HCT116 (cell line): ENCODE results near the gene SLC9A9.

ENCODE experiments used
- CEBPB ChIP-seq: IDR thresholded peaks from 2 replicates; pipeline ENCODE4 v1.6.1; 2012; ENCODE audit warnings: low read depth
- EZH2 ChIP-seq: fragments of 200-600 bp; sonication (generic); IDR thresholded peaks from 2 replicates; pipeline ENCODE4 v1.6.1; 2017; ENCODE audit warnings: antibody characterized with exemption, mixed run types
- EZH2phosphoT487 ChIP-seq: fragments of 200-600 bp; IDR thresholded peaks from 2 replicates; pipeline ENCODE4 v1.6.1; 2018; ENCODE audit warnings: antibody characterized with exemption, borderline replicate concordance
- POLR2A ChIP-seq: IDR thresholded peaks from 2 replicates; pipeline ENCODE4 v1.7.0; 2011; ENCODE audit warnings: borderline replicate concordance; ENCODE audit not compliant: insufficient read depth, insufficient read length; ENCODE audit errors: extremely low read depth
- POLR2AphosphoS5 ChIP-seq: IDR thresholded peaks from 2 replicates; pipeline ENCODE4 v1.6.1; 2011; ENCODE audit warnings: mild to moderate bottlenecking, low read depth, low read length, moderate library complexity
- RAD21 ChIP-seq: IDR thresholded peaks from 2 replicates; pipeline ENCODE4 v1.6.1; 2012; ENCODE audit warnings: low read depth, mild to moderate bottlenecking
- SP1 ChIP-seq: IDR thresholded peaks from 2 replicates; pipeline ENCODE4 v1.6.1; 2012; ENCODE audit warnings: low read depth
- YY1 ChIP-seq: IDR thresholded peaks from 2 replicates; pipeline ENCODE4 v1.6.1; 2011; ENCODE audit warnings: low read length, low read depth, moderate library complexity, mild to moderate bottlenecking; ENCODE audit not compliant: insufficient replicate concordance; ENCODE audit errors: extremely low read depth
- ZNF274 ChIP-seq: fragments of 200-500 bp; sonication (Bioruptor generic); IDR thresholded peaks from 2 replicates; pipeline ENCODE4 v1.6.1; 2014; ENCODE audit warnings: mild to moderate bottlenecking, low read depth, low read length, inconsistent platforms
- TF ChIP-seq, protein P1 (sequence below), 3 experiments: fragments of 200-600 bp in 1 of 3; sonication (generic) in 1 of 3; IDR thresholded peaks in 2 of 3; conservative IDR thresholded peaks in 1 of 3; 2 replicates each; pipeline ENCODE4 v1.5.1; 2012 to 2017; ENCODE audit warnings: low read depth in 2 of 3, low read length in 2 of 3, antibody characterized with exemption in 1 of 3, borderline replicate concordance in 1 of 3, control low read depth in 1 of 3, mild to moderate bottlenecking in 1 of 3, mixed read lengths in 1 of 3, mixed run types in 1 of 3, moderate library complexity in 1 of 3; ENCODE audit not compliant: insufficient read depth in 1 of 3
- TF ChIP-seq, protein P2 (sequence below): IDR thresholded peaks from 2 replicates; pipeline ENCODE4 v1.6.1; 2012
- TF ChIP-seq, protein P3 (sequence below): IDR thresholded peaks from 2 replicates; pipeline ENCODE4 v1.6.1; 2012; ENCODE audit warnings: low read depth
- TF ChIP-seq, protein P4 (sequence below): IDR thresholded peaks from 2 replicates; pipeline ENCODE4 v1.6.1; 2011; ENCODE audit warnings: mild to moderate bottlenecking, low read length, moderate library complexity; ENCODE audit not compliant: insufficient replicate concordance; ENCODE audit errors: extremely low read depth

DNA sequence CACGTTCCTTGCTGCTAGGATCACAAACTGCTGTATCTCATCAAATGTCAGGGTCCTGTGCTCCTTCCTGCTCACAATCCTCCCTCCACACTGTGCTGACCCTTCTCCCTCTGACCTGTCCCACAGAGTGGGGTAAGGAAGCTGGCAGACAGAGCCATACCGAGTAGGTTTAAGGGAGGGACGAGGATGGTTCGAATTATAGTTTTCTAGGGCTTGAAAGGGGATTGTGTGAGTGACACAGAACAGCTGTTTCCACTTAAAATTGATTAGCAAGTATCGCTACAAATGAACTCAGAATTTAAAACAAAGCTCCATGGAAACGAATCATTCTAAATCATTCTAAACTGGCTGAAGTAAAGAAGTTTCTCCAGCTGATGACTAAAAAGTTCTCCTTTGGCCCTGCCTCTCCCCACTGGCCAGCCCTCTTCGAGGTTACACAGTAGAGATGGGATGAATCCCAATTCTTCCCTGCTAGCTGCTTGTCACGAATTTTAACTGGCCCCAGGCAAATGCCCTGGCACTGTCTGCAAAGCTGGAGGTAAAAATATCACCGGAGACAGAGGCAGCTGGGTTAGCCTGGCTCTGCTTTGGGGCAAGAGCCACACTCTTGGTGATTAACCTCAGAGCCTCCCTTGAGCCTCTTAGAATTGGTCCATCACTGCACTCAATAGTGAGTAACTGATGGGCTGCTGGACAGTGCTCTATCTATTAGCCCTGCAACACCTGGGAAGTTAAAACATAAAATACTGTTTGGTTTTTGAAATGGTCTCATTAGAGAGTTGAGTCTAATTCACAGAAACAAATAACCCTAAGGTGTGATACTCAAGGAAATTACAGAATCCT, 533.8 kb downstream of the SLC9A9 start:
- TF ChIP-seq, protein P1, sequence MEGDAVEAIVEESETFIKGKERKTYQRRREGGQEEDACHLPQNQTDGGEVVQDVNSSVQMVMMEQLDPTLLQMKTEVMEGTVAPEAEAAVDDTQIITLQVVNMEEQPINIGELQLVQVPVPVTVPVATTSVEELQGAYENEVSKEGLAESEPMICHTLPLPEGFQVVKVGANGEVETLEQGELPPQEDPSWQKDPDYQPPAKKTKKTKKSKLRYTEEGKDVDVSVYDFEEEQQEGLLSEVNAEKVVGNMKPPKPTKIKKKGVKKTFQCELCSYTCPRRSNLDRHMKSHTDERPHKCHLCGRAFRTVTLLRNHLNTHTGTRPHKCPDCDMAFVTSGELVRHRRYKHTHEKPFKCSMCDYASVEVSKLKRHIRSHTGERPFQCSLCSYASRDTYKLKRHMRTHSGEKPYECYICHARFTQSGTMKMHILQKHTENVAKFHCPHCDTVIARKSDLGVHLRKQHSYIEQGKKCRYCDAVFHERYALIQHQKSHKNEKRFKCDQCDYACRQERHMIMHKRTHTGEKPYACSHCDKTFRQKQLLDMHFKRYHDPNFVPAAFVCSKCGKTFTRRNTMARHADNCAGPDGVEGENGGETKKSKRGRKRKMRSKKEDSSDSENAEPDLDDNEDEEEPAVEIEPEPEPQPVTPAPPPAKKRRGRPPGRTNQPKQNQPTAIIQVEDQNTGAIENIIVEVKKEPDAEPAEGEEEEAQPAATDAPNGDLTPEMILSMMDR (IDR thresholded peaks at IDR 0.05 in 2 of 3, conservative IDR thresholded peaks at IDR 0.05 in 1 of 3; ENCODE audit: borderline replicate concordance in 1 of 3, insufficient read depth in 1 of 3, low read depth in 2 of 3, low read length in 2 of 3), result no peak
- TF ChIP-seq POLR2A (no peak), EZH2phosphoT487 (no peak), SP1 (no peak), ZNF274 (no peak), POLR2AphosphoS5 (no peak), EZH2 (no peak), RAD21 (no peak), YY1 (no peak), CEBPB (no peak)
- TF ChIP-seq, protein P2, sequence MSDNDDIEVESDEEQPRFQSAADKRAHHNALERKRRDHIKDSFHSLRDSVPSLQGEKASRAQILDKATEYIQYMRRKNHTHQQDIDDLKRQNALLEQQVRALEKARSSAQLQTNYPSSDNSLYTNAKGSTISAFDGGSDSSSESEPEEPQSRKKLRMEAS, result no peak
- TF ChIP-seq, protein P3, sequence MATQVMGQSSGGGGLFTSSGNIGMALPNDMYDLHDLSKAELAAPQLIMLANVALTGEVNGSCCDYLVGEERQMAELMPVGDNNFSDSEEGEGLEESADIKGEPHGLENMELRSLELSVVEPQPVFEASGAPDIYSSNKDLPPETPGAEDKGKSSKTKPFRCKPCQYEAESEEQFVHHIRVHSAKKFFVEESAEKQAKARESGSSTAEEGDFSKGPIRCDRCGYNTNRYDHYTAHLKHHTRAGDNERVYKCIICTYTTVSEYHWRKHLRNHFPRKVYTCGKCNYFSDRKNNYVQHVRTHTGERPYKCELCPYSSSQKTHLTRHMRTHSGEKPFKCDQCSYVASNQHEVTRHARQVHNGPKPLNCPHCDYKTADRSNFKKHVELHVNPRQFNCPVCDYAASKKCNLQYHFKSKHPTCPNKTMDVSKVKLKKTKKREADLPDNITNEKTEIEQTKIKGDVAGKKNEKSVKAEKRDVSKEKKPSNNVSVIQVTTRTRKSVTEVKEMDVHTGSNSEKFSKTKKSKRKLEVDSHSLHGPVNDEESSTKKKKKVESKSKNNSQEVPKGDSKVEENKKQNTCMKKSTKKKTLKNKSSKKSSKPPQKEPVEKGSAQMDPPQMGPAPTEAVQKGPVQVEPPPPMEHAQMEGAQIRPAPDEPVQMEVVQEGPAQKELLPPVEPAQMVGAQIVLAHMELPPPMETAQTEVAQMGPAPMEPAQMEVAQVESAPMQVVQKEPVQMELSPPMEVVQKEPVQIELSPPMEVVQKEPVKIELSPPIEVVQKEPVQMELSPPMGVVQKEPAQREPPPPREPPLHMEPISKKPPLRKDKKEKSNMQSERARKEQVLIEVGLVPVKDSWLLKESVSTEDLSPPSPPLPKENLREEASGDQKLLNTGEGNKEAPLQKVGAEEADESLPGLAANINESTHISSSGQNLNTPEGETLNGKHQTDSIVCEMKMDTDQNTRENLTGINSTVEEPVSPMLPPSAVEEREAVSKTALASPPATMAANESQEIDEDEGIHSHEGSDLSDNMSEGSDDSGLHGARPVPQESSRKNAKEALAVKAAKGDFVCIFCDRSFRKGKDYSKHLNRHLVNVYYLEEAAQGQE, result no peak
- TF ChIP-seq, protein P4, sequence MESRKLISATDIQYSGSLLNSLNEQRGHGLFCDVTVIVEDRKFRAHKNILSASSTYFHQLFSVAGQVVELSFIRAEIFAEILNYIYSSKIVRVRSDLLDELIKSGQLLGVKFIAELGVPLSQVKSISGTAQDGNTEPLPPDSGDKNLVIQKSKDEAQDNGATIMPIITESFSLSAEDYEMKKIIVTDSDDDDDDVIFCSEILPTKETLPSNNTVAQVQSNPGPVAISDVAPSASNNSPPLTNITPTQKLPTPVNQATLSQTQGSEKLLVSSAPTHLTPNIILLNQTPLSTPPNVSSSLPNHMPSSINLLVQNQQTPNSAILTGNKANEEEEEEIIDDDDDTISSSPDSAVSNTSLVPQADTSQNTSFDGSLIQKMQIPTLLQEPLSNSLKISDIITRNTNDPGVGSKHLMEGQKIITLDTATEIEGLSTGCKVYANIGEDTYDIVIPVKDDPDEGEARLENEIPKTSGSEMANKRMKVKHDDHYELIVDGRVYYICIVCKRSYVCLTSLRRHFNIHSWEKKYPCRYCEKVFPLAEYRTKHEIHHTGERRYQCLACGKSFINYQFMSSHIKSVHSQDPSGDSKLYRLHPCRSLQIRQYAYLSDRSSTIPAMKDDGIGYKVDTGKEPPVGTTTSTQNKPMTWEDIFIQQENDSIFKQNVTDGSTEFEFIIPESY, result no peak
